ENCODE measurements around the gene SLC25A48.

SLC25A48 gene

DNA sequence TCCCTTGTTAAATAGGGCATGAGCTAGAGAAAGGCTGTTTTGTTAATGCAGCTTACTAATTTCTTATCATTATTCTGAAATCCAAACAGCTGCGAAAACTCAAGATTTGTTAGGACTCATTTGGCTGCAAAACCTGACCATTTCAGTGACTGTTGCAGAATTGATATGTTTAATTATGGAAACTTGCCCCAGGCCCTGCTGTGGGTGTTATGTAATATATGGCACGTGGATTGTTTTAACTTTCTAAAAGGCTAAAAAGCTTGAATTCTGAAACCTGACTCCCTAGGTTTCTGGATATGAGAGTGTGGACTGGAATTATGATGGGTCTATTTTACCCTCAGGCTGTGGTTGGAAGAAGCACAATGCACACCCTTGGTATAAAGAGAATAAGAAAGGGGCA lies 56.8 kb downstream of the SLC25A48 start:
- H3K27me3 ChIP-seq (ENCODE audit: control insufficient read depth, insufficient read depth, low read length), result no peaks in the 10 kb centered on the region

DNA sequence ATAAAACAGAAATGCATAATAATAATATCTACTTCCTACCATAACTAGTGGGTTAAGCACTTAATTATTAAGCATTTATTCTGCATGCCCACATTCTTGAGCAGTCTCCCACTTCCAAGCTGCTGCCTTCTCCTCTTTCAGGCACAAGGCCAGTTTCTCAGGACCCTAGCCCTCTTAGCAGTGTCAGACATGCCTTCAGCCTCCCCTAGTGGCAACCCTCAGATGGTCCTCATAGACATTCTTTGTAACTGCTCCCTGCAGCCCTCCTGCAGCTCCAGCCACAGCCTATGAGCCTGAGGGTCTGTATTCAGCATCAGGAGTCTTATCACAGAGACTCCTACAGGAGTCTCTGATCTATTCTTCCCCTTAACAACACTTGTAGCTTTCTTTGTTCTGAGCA lies 57.3 kb downstream of the SLC25A48 start:
- no peaks in the 10 kb centered on the region for H3K4me1 ChIP-seq (ENCODE audit: control insufficient read depth, insufficient read depth, low read length)
- H3K36me3 ChIP-seq (ENCODE audit: control insufficient read depth, insufficient read depth, low read length), result no peaks in the 10 kb centered on the region
- no peak overlapping the region for H3K9ac ChIP-seq (ENCODE audit: low read length)
- no peaks in the 10 kb centered on the region for H3K9me3 ChIP-seq (ENCODE audit: control insufficient read depth, low read length)
- H3K4me3 ChIP-seq (ENCODE audit: low read length), result no peak overlapping the region
- H3K27me3 ChIP-seq (ENCODE audit: control insufficient read depth, insufficient read depth, low read length), result no peaks in the 10 kb centered on the region

More for the DNA sequence above, 56.8 kb downstream of the SLC25A48 start:
- Histone ChIP-seq H3K4me1 (ENCODE audit: control insufficient read depth, insufficient read depth, low read length) (no peaks in the 10 kb centered on the region), H3K9me3 (ENCODE audit: control insufficient read depth, low read length) (no peaks in the 10 kb centered on the region), H3K36me3 (ENCODE audit: control insufficient read depth, insufficient read depth, low read length) (no peaks in the 10 kb centered on the region), H3K4me3 (ENCODE audit: low read length) (no peak overlapping the region), H3K9ac (ENCODE audit: low read length) (no peak overlapping the region)

DNA sequence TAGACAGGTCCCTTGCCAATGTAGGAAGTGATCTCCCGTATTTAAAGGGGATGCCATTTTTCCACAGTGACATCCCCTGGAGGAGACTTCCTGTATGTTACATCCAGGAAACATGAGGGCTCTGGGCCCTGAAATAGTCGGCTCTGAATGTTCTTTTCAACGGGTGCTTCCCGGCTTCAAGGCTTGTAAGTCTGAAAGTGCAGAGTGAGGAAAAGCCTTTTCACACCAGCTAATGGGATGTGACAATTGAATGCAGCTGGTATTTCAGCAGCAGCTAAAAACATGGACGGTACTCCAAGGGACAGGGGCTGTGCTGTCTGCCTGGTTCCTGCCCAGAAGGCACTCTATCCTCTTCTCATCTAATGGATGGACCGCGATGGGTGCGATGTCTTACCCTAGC lies 59.8 kb downstream of the SLC25A48 start:
- no peak overlapping the region for H3K4me3 ChIP-seq (ENCODE audit: low read length)
- H3K9ac ChIP-seq (ENCODE audit: low read length), result no peak overlapping the region
- peaks cover 4% of the 10 kb centered on the region for H3K27me3 ChIP-seq (ENCODE audit: control insufficient read depth, insufficient read depth, low read length)
- no peaks in the 10 kb centered on the region for H3K9me3 ChIP-seq (ENCODE audit: control insufficient read depth, low read length)
- H3K36me3 ChIP-seq (ENCODE audit: control insufficient read depth, insufficient read depth, low read length), result no peaks in the 10 kb centered on the region
- no peaks in the 10 kb centered on the region for H3K4me1 ChIP-seq (ENCODE audit: control insufficient read depth, insufficient read depth, low read length)

DNA sequence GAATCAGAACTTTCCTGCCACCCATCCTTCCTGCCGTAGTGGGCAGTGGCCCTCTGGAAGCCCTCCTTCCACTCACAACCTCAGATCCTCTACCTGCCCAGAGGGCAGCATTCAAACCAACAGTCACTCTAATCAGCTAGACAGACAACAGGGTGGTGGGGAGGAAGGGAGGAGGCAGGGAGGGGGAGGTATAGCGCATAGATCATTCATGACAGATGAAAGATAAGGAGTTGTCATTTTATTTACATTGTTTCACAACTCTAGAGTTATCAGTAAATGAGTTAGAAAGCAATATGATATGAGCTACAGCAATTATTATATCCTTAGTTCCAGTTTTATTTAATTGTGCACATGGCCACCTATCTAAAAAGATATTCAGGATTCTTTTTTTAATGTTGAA lies 60.3 kb downstream of the SLC25A48 start:
- H3K4me1 ChIP-seq (ENCODE audit: control insufficient read depth, insufficient read depth, low read length), result no peaks in the 10 kb centered on the region
- no peak overlapping the region for H3K4me3 ChIP-seq (ENCODE audit: low read length)
- no peaks in the 10 kb centered on the region for H3K36me3 ChIP-seq (ENCODE audit: control insufficient read depth, insufficient read depth, low read length)
- peaks cover 9% of the 10 kb centered on the region for H3K27me3 ChIP-seq (ENCODE audit: control insufficient read depth, insufficient read depth, low read length)
- no peaks in the 10 kb centered on the region for H3K9me3 ChIP-seq (ENCODE audit: control insufficient read depth, low read length)
- H3K9ac ChIP-seq (ENCODE audit: low read length), result no peak overlapping the region

DNA sequence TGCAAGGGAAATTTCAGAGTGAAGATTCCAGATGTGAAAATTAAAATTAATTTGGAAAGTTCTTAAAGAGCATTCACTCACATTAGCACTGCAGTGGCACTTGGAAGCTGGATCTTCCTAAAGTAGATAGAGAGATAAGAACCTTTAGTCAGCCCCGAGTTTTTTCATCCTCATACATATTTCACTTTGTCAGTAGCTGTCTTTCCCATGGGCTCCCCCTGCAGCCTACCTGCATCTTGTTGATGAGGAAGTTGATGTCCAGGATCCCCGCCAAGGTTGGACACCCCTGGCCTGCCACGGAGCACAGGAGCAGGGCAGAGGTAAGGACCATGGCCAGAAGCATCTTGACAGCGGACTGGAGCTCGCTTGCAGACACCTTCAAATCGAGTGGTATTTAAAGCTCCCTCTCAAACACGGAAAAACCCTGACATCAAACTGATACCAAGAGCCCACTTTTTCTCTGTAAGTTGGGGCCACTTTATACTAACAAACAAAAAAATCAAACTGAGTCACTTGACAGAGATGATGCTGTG lies 61.1 kb downstream of the SLC25A48 start, which contains the start of gene IL9:
Gene IL9 (minus strand): TSS at position 368 of the 533 bp plus-strand sequence. CDS start 25 bp downstream, at position 343.
- Histone ChIP-seq H3K4me1 (ENCODE audit: control insufficient read depth, insufficient read depth, low read length) (no peaks in the 10 kb centered on the region), H3K9ac (ENCODE audit: low read length) (no peak within 1 kb of the TSS), H3K27me3 (ENCODE audit: control insufficient read depth, insufficient read depth, low read length) (peaks cover 9% of the 10 kb centered on the region), H3K4me3 (ENCODE audit: low read length) (no peak within 1 kb of the TSS), H3K9me3 (ENCODE audit: control insufficient read depth, low read length) (no peaks in the 10 kb centered on the region), H3K36me3 (ENCODE audit: control insufficient read depth, insufficient read depth, low read length) (no peaks in the 10 kb centered on the region)

DNA sequence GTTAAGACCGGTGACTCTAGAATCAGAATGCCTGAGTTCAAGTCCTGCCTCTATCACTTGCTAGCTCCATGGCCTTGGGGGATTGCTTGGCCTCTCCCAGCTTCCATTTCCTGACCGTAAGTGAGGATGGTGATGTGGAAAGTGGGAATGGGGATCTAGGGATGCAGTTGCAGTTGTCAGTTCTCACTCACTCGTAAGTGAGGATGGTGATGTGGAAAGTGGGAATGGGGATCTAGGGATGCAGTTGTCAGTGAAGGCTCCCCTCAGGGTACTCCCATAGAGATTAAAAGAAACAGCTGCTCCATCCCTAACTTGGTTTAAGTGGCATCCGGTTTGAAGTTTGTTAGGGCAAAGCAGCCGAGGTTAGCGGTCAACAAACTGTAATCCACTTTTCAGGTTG lies 64.2 kb downstream of the SLC25A48 start:
- H3K4me3 ChIP-seq (ENCODE audit: low read length), result no peak overlapping the region
- no peaks in the 10 kb centered on the region for H3K4me1 ChIP-seq (ENCODE audit: control insufficient read depth, insufficient read depth, low read length)
- peaks cover 9% of the 10 kb centered on the region for H3K27me3 ChIP-seq (ENCODE audit: control insufficient read depth, insufficient read depth, low read length)
- H3K36me3 ChIP-seq (ENCODE audit: control insufficient read depth, insufficient read depth, low read length), result no peaks in the 10 kb centered on the region
- no peaks in the 10 kb centered on the region for H3K9me3 ChIP-seq (ENCODE audit: control insufficient read depth, low read length)
- no peak overlapping the region for H3K9ac ChIP-seq (ENCODE audit: low read length)

DNA sequence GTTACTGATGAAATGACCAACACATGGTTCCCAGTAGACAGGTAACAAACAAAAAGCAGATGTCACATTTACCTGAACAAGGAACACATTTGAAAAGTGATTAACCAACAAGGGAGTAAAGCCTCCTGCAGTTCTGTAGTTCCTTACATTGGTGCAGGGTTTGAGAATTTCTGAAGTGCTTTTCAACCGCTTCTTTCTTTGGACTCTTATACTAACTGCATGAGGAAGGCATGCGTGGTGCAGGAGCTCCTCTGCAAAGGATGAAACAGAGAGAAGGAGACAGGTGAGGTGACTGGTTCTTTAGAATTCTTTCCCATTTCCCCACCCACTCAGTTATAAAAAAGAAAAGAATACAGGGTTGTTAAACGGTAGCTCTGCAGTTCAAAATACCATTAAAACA lies 65.8 kb downstream of the SLC25A48 start:
- no peaks in the 10 kb centered on the region for H3K4me1 ChIP-seq (ENCODE audit: control insufficient read depth, insufficient read depth, low read length)
- H3K9me3 ChIP-seq (ENCODE audit: control insufficient read depth, low read length), result no peaks in the 10 kb centered on the region
- peaks cover 9% of the 10 kb centered on the region for H3K27me3 ChIP-seq (ENCODE audit: control insufficient read depth, insufficient read depth, low read length)
- H3K4me3 ChIP-seq (ENCODE audit: low read length), result no peak overlapping the region
- no peak overlapping the region for H3K9ac ChIP-seq (ENCODE audit: low read length)
- H3K36me3 ChIP-seq (ENCODE audit: control insufficient read depth, insufficient read depth, low read length), result no peaks in the 10 kb centered on the region

DNA sequence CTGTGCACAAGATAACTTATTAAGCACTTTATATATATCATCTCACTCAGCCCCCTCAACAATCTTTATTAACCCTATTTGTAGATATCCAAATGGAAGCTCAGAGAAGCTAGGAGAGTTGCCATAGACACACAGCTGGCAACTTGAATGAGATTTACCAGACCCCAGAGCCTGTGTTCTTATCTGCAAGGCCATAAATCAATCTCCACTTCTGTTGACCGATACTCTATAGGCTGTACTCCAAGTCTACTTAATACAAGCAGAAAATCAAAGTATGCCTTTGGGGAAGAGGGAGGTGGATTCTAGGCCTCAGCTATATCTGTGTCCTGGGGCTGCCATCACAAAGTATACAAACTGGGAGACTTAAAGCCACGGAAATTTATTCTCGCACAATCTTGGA lies 67.2 kb downstream of the SLC25A48 start:
- Histone ChIP-seq H3K36me3 (ENCODE audit: control insufficient read depth, insufficient read depth, low read length) (no peaks in the 10 kb centered on the region), H3K4me3 (ENCODE audit: low read length) (no peak overlapping the region), H3K9me3 (ENCODE audit: control insufficient read depth, low read length) (no peaks in the 10 kb centered on the region), H3K4me1 (ENCODE audit: control insufficient read depth, insufficient read depth, low read length) (no peaks in the 10 kb centered on the region), H3K27me3 (ENCODE audit: control insufficient read depth, insufficient read depth, low read length) (peaks cover 9% of the 10 kb centered on the region), H3K9ac (ENCODE audit: low read length) (no peak overlapping the region)

DNA sequence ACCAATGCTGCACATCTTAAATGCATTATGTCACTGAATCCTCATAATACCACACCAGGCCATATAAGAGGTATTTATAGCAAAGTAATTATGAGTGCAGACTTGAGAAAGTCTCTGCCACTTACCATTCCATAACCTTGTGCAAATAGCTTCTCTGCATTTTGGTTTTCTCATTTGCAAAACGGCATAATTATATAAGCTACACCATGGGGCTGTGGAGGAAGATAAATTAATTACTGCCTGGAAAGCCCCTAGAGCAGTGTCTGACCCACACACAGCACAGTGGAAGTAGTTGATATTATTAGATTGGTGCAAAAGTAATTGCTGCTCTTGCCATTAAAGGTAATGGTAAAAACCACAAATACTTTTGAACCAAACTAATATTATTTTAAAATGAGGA lies 70.7 kb downstream of the SLC25A48 start:
- no peak overlapping the region for H3K4me3 ChIP-seq (ENCODE audit: low read length)
- H3K9ac ChIP-seq (ENCODE audit: low read length), result no peak overlapping the region
- H3K4me1 ChIP-seq (ENCODE audit: control insufficient read depth, insufficient read depth, low read length), result no peaks in the 10 kb centered on the region
- H3K9me3 ChIP-seq (ENCODE audit: control insufficient read depth, low read length), result no peaks in the 10 kb centered on the region
- no peaks in the 10 kb centered on the region for H3K27me3 ChIP-seq (ENCODE audit: control insufficient read depth, insufficient read depth, low read length)
- no peaks in the 10 kb centered on the region for H3K36me3 ChIP-seq (ENCODE audit: control insufficient read depth, insufficient read depth, low read length)

DNA sequence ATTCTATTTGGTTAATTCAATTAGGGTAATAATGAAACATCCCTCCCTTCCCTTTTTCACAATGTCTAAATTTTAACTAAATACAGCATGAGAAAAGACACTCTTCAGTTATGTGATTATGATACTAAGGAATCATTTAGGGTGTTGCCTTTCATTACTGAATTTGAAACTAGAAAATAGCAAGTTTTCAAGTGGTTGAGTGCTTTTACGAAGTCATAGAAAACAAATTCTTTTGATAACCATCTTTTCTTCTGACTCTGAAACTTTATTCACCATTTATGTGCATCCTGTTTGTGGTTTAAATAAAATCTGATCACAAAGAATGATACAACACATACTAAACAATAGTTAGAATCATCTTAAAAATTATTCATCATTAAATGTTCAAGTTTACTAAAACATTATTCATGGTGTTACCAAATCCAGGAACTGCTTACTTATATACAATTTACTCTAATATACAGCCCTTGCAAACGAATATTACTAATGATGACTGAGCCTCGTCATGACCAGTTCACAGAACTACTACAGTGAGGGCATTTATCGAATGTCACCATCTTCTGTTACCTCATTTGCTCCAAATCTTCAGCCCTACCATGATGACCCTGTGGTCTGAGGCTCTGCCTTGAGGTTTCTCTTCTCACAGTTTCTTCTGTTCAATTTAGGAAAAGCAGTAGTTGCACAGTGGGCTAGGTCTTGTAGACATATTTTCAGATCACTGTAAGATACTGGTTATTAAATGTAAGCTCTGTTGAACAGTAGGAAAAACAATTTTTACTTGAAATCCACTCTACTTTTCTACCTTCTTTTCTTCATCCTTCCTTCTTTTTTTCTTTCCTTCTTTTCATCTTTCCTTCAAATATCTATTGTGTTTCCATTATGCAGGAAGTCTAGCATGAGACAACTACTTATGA lies 79.5 kb downstream of the SLC25A48 start:
- H3K4me3 ChIP-seq (ENCODE audit: low read length), result no peak overlapping the region
- no peaks in the 10 kb centered on the region for H3K9me3 ChIP-seq (ENCODE audit: control insufficient read depth, low read length)
- H3K4me1 ChIP-seq (ENCODE audit: control insufficient read depth, insufficient read depth, low read length), result no peaks in the 10 kb centered on the region
- peaks cover 10% of the 10 kb centered on the region for H3K27me3 ChIP-seq (ENCODE audit: control insufficient read depth, insufficient read depth, low read length)
- H3K36me3 ChIP-seq (ENCODE audit: control insufficient read depth, insufficient read depth, low read length), result no peaks in the 10 kb centered on the region
- H3K9ac ChIP-seq (ENCODE audit: low read length), result no peak overlapping the region

DNA sequence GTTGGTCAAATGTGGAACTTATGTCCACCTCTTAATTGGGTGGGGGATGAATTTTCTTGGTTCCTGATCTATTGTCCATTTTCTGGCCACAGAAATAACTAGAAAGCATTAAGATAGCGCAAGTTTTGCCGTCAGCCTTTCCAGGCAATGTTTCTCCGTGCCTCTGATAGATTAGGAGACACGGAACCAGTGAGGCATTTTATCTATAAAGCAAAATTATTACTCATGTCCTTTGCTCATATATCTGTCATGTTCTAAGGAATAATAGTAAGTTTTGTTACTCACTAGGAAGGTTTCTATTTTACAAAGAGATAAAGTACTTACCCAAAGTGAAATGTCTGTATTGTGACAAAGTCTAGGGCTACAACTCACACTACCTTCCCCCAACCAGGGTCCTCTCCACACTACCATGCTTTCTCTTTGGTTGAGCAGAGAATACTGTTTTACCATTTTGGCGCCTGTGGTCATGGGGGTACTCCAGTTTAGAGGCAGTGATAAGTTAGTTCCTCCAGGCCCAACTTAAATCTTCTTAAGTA lies 81.1 kb downstream of the SLC25A48 start:
- Histone ChIP-seq H3K4me3 (ENCODE audit: low read length) (no peak overlapping the region), H3K27me3 (ENCODE audit: control insufficient read depth, insufficient read depth, low read length) (peaks cover 10% of the 10 kb centered on the region), H3K4me1 (ENCODE audit: control insufficient read depth, insufficient read depth, low read length) (no peaks in the 10 kb centered on the region), H3K9me3 (ENCODE audit: control insufficient read depth, low read length) (no peaks in the 10 kb centered on the region), H3K36me3 (ENCODE audit: control insufficient read depth, insufficient read depth, low read length) (no peaks in the 10 kb centered on the region), H3K9ac (ENCODE audit: low read length) (no peak overlapping the region)

DNA sequence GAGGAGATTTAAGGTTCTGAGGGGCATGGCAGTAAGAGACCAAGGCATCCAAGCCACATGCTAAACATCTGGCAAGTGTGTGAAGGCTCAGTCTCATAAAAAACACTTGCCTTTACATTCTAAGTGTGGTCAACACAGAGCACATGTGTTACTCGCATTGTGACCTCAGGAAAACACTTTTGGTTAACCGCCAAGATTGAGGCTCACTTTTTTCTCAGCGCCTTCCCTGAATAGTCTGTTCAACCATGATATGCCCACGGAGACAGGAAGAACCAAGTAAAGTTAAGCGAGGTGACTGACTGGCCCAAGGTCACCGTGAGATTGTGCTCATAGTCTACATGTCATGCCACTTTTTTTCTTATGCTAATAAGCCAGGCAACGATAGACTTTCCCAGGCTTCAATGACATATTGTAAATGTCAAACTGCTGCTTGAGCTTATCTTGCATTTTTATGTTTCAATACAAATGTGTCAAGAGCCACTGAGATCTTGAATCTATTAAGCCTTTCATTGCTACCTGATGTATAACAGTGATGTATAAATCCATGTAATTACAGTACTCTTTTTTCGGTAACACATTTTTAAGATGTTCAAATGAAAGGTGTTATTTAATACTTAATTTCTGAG lies 82.3 kb downstream of the SLC25A48 start:
- Histone ChIP-seq H3K9ac (ENCODE audit: low read length) (no peak overlapping the region), H3K4me3 (ENCODE audit: low read length) (no peak overlapping the region), H3K9me3 (ENCODE audit: control insufficient read depth, low read length) (no peaks in the 10 kb centered on the region), H3K36me3 (ENCODE audit: control insufficient read depth, insufficient read depth, low read length) (no peaks in the 10 kb centered on the region), H3K27me3 (ENCODE audit: control insufficient read depth, insufficient read depth, low read length) (peaks cover 3% of the 10 kb centered on the region), H3K4me1 (ENCODE audit: control insufficient read depth, insufficient read depth, low read length) (no peaks in the 10 kb centered on the region)
